Stimulated activated CD4-positive, alpha-beta T cell treated with anti-CD3 and anti-CD28 coated beads, Interleukin-15, amount 100 ng/mL, for 48 hours (primary cell): ENCODE results near the gene FGGY.
"Not testable (repeated sequence)": the region's sequence is repeated elsewhere in the genome, so short reads cannot be mapped to it uniquely, and the experiment has no call there.

Source experiments
- DNase-seq, 2 donors: peaks; one replicate each; pipeline ENCODE4 v3.0.0-alpha.2; 2020; ENCODE audit warnings: low read depth in 2 of 2

FGGY gene, protein sequence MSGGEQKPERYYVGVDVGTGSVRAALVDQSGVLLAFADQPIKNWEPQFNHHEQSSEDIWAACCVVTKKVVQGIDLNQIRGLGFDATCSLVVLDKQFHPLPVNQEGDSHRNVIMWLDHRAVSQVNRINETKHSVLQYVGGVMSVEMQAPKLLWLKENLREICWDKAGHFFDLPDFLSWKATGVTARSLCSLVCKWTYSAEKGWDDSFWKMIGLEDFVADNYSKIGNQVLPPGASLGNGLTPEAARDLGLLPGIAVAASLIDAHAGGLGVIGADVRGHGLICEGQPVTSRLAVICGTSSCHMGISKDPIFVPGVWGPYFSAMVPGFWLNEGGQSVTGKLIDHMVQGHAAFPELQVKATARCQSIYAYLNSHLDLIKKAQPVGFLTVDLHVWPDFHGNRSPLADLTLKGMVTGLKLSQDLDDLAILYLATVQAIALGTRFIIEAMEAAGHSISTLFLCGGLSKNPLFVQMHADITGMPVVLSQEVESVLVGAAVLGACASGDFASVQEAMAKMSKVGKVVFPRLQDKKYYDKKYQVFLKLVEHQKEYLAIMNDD

GRCh38 chr1:59296358-59297256 lies at the start of gene FGGY:
TSS of gene FGGY (plus strand) at chr1:59297094. CDS start at chr1:59321550, 24,456 bp downstream.
- DNase-seq = peak; percentile 70 to 80

GRCh38 chr1:59248758-59249157 lies 48.1 kb upstream of the FGGY start:
- no peak for DNase-seq

GRCh38 chr1:59249396-59250137 lies 47.3 kb upstream of the FGGY start:
- no peak for DNase-seq

DNA sequence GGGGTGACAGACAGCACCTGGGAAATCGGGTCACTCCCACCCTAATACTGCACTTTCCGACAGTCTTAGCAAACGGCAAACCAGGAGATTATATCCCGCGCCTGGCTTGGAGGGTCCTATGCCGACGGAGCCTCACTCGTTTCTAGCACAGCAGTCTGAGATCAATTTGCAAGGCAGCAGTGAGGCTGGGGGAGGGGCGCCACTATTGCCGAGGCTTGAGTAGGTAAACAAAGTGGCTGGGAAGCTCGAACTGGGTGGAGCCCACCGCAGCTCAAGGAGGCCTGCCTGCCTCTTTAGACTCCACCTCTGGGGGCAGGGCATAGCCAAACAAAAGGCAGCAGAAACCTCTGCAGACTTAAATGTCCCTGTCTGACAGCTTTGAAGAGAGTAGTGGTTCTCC lies 45.8 kb upstream of the FGGY start:
- not testable (repeated sequence) for DNase-seq

GRCh38 chr1:59256429-59256828 lies 40.5 kb upstream of the FGGY start:
- DNase-seq = not testable (repeated sequence)

DNA sequence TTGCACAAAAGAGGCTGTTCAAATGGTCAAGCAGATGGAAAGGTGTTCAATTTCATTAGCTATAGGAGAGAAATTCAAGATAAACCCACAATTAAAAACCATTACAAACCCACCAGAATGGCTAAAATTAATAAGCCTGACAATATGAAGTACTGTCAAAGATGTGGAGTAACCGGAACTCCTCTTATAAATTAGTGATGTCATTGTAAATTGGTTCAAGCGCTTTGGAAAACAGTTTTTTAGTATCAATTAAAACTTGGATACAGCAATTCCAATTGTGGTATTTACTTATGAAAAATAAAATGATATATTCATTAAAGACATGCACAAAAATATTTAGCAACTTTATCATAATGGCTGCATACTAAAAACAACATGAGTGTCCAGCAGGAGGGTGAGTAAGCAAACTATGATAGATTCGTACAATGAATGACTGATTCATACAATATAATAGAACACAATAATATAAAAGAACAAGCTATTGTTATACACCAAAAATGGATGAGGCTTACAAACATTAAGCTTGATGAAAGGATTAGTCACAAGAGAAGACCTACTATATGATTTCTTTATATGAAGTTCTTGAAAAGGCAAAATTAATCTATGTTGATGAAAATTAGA lies 38.4 kb upstream of the FGGY start:
- DNase-seq = no peak

- DNase-seq = no peak
Measured at GRCh38 chr1:59261537-59261936, 35.4 kb upstream of the FGGY start.

DNA sequence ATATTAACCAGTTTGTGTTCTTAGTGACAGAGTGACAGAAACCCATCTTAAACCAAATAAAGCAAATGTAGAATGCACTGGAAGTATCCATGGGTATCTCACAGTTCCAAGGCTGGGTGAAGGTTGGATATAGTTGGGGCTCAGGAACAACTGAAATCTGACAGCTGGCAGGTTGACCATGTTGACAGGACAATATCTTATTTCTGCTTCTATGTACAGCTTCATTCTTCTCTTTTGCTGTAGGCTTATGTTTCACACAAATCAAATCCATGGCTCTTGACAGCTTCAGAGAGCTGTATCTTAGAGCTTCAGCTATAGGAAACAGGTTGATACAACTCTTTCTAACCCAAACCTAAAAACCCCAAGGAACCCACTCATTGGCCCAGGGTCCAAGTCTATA lies 34.3 kb upstream of the FGGY start:
- no peak for DNase-seq

GRCh38 chr1:59263111-59263510 lies 33.8 kb upstream of the FGGY start:
- DNase-seq = no peak

DNA sequence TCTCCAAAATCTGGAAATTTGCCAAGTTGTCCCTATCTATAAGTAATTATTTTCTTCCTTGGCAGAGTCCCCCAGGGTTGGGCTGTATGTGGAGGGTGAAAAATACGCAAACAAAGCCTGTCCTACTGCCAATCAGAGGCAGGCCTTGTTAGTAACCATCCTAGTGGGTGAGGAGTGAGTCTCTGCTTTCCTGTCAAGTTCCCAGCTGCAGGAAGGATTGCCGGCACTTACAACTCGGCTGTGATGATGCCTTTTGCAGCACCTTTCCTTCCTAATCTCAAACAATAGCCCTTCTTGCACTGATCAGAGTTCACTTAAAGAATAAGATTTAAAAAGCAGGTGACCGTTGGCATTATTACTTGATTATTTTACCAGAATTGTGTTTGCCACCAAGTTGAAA lies 31.3 kb upstream of the FGGY start:
- DNase-seq = no peak

DNA sequence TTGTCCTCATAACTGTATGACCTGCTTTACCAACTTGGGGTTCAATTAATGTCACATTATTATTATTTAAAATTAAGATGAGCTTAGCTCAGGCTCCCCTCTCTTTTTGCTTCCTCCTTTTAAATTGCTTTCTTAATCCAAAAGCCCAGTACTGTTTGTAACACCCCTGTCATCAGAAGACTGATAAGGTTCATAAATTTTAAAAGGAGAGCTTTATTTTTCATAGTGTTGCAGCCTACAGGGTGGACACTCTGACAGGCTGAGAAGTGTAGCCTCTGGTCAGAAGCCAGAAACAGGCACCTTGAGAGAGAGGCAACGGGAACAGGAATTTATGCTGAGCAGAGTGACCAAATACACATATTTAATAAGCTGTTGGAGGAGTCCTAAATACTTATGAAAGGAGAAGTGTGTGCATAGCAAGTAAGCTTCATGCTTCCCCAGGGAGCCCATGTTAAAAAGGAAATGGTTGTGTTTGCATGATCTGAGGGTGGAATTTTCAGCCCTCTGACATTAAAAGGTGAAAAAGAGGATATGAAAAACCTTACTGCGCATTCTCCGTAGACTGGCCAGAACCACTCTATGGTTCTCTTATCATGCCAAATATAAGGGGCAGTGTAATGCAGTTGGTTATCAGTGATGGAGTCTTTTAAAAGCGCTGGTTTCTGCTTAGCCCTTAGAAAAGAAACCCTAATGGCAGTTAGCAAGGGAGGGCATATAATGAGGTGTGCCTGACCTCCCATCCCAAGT lies 30.5 kb upstream of the FGGY start:
- DNase-seq = no peak

- no peak for DNase-seq
Measured at GRCh38 chr1:59266927-59267293, 30.0 kb upstream of the FGGY start.

- DNase-seq = no peak
Measured at GRCh38 chr1:59268406-59268805, 28.5 kb upstream of the FGGY start.

GRCh38 chr1:59271561-59272260 lies 25.2 kb upstream of the FGGY start:
- no peak for DNase-seq

DNA sequence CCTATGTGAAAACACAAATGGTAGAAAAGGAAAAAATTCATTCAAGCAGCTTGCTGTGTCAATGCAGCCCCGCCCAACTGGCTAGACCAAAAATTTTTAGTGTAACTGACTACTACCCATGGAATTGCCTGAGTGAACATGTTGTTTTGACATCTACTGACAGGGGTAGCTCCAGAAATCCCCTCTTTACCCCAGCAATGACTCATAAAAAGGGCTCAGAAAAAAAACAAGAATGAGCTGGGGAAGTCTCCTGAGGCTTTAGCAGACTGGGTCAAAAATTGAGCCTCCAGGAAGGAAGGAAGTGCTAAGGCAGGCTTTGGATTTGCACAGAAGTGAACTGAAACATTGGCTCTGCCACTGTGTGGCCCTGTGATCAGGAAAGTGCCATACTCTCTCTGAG lies 24.4 kb upstream of the FGGY start:
- DNase-seq = no peak

- no peak for DNase-seq
Measured at GRCh38 chr1:59276439-59276851, 20.4 kb upstream of the FGGY start.

GRCh38 chr1:59278780-59279354 lies 18.0 kb upstream of the FGGY start:
- no peak for DNase-seq

DNA sequence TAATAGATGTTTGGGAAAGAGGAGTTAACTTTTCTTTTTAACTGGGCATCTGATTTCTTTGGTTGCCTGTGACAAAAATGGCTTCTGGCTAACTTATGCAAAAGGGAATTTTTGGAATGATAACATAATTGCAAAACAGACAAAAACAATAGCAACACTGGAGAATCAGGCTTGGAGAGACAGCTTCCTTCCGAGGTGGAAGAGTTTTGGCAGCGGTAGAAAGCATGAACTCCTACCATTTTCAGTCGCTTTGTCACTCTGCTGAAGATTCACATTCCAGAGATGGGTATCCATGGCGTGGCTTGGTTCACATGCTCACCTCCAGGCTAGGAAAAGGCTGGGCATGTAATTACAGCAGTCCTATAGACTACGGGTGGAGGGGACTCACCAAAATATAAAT lies 17.2 kb upstream of the FGGY start:
- DNase-seq = no peak

DNA sequence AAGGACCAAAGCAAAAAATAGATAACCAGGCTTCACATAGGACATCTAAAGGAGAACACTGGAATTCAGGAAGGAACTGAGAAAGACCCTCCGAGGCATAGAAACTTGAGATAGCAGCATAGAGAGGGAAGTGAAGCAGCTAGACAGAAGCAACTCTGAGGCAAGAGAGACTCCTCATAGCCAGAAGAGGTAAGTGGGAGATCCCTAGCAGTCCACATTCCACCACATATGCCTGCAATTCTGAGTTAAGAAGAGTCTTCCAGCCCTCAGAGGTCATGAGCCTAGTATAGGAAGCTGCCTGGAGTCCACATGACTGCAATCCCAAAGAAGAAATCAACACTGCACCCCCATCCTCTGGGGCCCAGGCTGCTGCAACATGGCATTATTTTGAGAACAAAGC lies 13.9 kb upstream of the FGGY start:
- no peak for DNase-seq

DNA sequence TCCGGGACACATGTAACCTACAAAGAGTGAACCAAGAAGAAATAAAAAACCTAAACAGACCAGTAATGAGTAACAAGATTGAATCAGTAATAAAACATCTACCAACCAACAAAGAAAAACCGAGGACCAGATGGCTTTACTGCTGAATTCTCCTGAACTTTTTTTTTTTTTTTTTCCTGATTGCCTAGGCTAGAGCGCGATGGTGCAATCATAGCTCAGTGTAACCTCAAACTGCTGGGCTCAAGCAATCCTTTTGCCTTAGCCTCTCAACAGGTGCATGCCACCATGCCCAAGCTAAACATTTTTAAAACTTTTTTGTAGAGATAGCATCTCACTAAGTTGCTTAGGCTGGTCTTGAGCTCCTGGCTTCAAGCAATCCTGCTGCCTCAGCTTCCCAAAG lies 11.2 kb upstream of the FGGY start:
- DNase-seq = no peak
